GM19193 (cell line): ENCODE measurements around the gene PFDN1.

Source experiments
- POLR2A ChIP-seq: IDR thresholded peaks from 4 replicates; pipeline ENCODE4 v1.6.1; 2011; ENCODE audit not compliant: insufficient read depth, insufficient read length; ENCODE audit errors: extremely low read depth

The PFDN1 gene

DNA sequence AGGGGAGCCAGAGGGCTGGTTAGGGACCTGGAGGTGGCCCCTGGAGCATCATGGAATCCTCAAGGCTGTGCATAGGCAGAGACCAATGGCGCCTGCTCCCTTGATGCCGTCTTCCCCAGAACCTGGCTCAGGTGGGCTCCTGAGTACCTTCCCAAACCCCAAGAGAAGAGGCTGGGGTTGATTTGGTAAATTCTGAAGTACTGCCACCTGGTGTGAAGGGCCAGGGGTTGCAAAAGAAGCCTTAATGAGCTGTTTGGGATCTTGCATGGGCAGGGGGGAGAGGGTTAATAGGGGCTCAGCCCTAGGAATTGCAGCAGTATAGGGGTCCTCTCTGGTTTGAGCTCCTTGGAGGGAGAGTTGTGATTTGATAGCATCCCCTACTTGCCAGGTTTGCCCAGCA lies 75.9 kb downstream of the PFDN1 start:
- no peak for TF ChIP-seq POLR2A

DNA sequence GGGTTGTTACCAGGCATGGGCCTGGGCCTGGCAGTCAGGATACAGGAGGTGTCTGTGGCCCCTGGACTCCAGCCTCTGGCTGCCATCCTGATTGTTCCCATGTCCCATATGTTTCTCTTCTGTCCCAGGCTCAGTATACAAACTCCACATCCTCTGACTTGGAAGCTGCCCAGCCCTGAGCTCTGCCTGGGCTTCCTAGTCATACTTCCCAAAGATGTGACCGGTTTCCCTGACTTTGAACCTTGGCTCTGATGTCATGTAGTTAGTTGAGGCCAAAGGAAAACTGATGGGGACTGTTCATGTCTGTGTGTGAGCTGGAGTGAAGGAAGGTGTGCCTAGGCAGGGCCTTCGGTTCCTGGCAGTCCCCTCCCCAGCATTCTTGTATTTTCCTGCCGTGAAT lies 77.5 kb downstream of the PFDN1 start:
- TF ChIP-seq POLR2A = no peak

DNA sequence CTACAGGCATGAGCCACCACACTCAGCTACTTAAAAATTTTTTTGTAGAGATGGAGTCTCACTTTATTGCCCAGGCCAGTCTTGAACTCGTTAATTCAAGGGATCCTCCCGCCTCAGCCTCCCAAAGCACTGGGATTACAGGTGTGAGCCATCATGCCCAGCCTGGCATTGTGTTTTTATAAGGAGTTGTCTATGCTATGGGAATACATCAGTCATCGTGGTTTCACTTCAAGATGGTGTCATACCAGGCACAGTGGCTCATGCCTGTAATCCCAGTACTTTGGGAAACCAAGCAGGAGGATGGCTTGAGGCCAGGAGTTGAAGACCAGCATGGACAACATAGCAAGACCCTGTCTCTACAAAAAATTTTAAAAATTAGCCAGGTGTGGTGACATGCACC lies 78.2 kb downstream of the PFDN1 start:
- TF ChIP-seq POLR2A = no peak

DNA sequence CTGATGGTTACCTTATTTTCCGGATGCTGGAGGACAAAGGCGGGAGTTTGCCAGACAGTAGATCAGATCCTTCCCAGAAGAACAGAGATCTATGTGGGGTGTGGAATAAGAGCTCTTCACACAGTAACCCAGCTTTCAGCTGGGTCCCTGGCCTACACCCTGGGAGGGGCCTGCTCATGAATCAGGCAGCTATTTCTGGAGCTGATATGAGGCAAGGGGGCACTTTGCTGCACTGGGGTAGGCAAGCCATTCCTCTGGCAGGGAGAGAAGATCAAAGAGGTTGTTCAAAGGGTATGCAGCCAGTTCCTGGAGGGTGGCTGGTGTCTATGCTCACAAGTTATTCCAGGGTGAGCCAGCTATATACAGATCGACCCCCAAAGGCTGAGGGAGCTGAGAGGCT lies 79.3 kb downstream of the PFDN1 start:
- TF ChIP-seq POLR2A = no peak

DNA sequence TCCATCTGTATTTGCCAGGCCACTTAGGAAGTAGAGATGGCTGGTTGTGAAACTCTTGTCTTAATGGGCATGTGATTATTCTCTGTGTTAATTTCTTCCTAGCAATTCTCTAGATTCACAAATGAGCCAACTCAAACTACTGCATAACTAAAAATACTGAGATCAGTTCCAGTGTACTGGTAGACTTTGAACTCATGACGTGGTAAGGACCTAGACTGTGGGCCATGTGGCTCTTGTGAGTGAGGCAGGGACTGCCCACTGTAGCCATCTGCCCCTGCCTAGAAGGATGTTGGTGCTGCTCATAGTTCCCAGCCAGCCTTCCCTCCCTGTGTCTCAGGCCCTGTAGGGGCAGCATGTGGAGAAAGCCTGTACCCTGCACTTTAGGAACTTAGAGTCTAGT lies 80.5 kb downstream of the PFDN1 start:
- TF ChIP-seq POLR2A = no peak

DNA sequence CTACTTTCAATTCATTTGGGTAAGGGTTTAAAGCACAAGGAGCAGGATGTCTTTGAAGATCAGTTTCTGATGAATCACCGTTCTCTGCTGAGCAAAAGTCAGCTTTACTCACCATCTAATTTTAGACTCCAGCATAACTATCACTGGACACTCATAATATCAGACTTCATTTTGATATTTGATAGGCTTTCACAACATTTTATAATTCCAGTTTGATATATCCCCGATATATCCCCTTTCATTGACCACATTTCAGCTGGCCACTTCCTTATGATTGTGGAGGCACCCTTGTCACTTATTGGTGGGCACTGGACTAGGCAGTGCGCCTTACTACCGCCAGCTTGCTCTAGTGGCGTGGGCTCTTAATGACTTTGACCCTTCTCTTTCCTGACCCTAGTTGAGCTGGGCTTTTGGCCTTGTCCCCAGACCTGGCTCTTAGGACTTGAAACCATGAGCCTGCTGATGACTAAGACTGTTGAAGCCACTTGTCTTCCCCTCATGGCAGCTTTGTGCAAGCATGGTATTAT lies 81.1 kb downstream of the PFDN1 start:
- no peak for TF ChIP-seq POLR2A

DNA sequence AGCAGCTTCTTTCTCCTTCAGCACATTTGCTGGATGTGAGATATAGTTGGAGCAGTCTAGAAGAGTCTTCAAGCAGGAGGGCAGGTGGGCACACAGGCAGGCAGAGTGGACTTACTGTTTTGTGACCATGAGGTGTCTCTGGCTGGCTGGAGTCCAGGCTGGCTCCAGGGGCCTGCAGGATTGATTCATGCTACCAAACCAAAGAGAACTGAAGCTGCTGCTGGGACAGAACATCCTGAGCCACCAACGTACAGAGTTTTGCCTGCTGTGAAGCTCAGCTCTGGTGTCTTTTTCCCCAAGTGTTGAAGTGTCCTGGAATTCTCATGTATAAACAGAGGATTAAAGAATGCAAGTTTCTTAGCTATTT lies 82.2 kb downstream of the PFDN1 start:
- TF ChIP-seq POLR2A = no peak

DNA sequence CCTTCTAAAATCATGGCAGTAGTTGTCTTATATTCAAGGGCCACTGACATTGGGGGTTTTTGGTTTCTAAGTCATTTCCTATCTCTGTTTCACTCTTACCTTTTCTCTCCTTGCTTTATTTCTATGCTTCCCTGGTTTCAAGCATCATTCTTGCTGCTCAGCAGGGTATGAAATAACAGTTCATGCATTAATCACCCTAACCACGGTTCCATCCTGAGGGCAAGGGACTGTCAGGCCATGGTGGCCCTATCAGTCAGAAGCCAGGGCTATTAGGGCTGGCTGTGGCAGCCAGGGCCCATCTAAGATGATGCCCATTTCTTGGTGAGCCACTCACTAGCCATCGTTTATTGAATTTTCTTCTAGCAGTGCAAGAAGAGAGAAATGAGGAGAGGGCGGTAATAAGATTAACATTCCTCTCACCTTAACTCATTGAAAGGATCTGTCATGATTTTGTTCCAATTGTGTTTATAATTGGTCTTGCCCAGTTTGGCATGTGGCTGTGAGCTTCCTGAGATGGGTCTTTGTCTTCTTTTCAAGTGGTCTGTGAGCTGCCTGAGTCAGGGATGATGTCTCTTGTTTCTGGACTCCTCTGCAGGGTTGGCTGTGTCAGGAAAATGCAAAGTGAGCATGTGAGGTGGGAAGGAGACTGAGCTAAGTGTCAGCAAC lies 82.7 kb downstream of the PFDN1 start:
- TF ChIP-seq POLR2A = no peak

DNA sequence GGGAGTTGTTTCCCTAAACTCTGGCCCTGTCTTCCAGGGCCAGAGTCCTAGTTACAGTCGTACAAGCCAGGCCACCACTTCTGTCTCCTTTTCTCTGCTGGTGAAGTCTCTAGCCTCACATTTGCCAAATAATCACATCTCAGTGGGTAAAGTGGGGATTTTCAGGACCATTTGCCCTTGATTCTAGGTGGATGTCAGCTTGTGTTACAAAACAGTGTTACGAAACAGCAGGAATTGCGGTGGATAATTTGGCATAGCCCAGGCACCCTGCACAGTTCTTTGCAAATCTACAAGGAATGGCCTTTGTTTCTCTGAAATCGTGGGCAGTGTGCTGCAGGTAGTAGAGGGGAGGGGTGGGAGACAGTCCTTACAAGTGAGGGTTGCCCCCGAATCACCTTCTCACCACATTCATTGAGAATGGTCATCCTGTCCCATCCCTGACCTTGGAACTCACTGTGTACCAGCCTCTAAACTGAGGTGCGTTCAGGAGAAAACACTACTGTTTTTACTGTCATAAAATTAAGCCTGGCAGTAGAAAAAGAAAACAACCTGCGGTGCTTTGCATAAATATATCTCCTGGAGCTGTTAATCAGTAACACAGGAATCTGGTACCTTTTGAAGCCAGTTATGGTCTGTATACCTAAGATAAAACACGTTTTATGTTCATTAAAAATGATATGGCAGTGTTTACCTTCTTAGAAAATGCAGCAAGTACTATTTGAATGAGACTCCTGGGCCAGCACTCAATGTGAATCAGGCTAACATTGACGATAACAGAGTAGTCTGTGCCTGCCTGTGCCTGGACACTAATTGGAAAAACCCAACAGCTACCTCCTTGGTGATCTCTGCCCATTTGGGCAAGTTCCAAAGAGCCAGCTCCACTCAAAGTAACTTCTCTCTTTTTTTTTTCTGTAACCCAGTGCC lies 83.6 kb downstream of the PFDN1 start:
- no peak for TF ChIP-seq POLR2A

DNA sequence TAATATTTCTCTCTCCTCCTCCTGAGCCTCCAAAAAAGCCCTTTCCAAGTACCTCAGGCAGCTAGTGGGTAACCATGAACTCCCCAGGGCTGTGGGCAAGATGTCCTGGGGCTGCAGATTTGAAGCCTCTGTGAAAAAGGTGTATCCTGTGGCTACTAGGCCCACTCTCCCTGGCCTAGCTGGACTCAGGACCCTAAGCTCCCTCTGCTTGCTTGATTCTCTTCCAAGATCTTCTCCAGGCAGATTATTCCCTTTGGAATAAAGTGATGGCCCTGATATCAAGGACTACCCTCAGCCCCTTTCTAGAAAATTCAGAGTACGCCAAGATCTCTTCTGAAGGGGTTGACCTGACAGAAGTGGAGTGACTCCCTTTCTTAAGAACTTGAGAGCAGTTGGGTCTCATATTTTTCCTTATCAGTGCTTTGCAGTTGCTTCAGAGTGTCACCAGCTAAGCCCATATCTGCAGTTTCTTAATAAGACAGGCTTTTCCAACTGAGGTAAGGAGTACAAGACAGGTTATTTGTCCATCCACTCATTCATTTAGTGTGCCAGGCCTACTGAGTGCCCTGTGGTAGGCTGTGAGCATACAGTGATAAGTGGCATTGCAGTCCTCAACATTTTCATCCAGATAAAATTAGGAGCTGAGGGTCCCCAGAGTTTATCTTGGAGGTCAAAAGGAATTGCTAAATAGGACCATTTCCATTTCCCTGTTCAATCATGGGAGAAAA lies 85.4 kb downstream of the PFDN1 start:
- no peak for TF ChIP-seq POLR2A

DNA sequence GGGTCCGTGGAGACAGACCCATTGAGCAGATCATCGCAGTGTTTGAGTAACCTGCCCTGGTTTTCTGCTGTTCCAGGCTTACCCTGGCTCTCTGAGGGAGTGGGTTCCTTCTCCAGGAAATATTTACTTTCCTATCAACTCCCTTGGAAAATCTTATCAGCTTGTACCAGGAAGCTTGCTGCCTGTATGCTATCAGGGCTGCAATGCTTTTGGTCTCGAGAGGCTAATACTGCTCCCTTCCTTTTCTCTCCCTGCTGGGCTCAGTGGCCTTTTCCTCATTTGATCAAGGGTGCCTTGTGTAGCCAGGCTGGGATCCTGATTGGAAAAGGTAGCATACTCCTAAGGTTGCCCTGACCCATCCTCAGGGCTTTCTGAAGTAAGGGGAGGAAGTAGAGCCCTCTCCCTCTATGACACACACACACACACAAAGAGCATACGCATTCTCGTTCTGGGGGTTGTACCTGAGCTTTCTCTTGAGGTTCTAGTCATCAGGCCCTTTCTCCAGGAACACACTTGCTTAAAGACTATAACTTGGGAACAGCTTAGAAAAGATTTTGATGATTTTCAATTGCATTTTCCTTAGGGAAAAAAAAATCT lies 86.3 kb downstream of the PFDN1 start:
- TF ChIP-seq POLR2A = no peak

DNA sequence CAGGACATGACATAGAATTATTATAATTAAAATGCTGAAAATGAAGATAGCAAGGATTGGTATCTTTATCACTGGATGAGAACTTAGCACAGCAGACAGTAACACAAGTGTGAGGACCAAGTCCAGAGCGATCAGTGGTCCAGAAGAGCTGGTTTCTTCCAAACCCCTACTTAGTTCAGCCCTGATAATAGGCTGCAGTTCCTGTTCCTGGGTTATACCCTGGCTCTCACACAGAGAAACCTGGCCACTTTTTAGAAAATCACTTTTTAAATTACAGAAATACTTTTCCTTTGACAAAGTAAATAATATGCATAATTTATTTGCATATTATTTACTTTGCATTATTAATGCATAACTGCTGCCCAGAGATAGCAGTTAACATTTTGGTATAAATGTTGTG lies 87.6 kb downstream of the PFDN1 start:
- TF ChIP-seq POLR2A = no peak

DNA sequence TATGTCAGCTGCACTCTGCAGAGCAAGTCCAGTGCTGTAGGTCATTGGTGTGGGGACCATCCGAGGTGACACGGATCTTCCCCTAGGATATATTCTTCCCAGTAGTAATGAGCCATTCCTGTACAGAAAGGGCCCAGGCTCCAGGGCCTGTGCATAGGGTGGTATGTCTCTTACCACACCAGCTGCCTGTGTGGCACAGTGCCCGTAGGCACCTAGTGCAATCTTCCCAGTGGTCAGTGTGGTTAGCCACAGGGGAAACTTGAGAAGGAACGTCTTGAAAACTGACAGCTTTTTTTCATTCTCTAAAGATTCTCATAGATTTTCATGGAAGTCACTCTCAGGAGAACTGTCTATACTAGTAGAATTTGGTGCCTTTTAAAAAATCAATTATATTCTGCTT lies 88.1 kb downstream of the PFDN1 start:
- no peak for TF ChIP-seq POLR2A

DNA sequence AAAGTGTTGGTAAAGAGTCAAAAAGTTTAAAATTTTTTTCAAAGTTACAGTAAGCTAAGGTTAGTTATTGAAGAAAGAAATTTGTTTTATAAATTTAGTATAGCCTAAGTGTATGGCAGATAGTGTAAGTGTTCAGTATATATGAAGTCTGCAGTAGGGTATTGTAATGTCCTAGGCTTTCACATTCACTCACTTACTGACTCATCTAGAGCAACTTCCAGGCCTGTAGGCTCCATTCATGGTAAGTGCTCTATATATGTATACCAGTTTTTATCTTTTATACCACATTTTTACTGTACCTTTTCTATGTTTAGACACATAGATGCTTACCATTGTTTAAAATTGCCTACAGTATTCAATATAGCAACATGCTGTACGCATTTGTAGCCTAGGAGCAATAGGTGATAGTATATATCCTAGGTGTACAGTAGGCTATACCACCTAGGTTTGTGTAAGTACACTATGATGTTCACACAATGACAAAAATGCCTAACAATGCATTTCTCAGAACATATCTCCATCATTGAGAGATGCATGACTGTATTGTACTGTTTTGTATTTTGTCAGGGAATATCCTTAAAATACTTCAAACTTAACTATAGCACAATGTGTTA lies 89.4 kb downstream of the PFDN1 start:
- TF ChIP-seq POLR2A = no peak
